ENCODE measurements around the gene SIK2. TPM values are rescaled to one million over a fixed set of nuclear protein-coding genes. Genes with fewer than 3 reads are reported as not detected.

The SIK2 gene
- total RNA-seq, 1 experiment from 2014 or later: 13.0 TPM

DNA sequence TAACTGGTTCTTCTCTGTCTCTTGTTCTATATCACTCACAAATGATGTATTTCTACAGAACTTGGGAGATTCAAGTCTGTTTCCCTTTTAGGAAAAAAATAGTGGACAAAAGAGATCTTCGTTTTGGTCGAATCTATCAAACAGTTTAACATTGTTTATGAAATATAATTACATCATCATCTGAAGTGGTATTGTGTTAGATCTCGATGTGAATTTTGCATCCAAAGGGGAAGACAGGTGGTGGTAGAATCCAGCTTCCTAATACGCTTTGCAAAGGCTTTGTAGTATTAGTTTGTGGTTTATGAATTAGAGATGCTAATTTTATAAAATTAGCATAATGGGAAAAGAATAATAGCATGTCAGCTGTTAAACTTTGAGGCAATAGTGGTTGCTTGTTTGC is 3.4 kb downstream of the SIK2 start:
- no peak for ATAC-seq
- no peaks in the 10 kb centered on the region for H3K36me3 ChIP-seq (ENCODE audit: control insufficient read depth in 1 of 2, insufficient read depth in 2 of 2, low read length in 2 of 2)
- no peak overlapping the region for H2AFZ ChIP-seq (ENCODE audit: low read depth, low read length, poor library complexity, severe bottlenecking)
- no peaks in the 10 kb centered on the region for H3K9me3 ChIP-seq (ENCODE audit: control insufficient read depth in 1 of 2, insufficient read depth in 1 of 2, low read depth in 1 of 2, low read length in 2 of 2)
- CTCF ChIA-PET: no interaction called here
- TF ChIP-seq CEBPB (IDR thresholded peaks at IDR 0.05; ENCODE audit: low read depth) (no peak), ZFX (IDR thresholded peaks at IDR 0.05) (no peak), SIN3A (IDR thresholded peaks at IDR 0.05; ENCODE audit: low read depth) (no peak), CBX3 (IDR thresholded peaks at IDR 0.05; ENCODE audit: low read depth) (no peak)
- TF ChIP-seq, protein P1, sequence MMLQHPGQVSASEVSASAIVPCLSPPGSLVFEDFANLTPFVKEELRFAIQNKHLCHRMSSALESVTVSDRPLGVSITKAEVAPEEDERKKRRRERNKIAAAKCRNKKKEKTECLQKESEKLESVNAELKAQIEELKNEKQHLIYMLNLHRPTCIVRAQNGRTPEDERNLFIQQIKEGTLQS (IDR thresholded peaks at IDR 0.05): no peak
- no peak overlapping the region for H3K27ac ChIP-seq (ENCODE audit: low read depth, low read length)
- BruUV-seq (replicated peaks): no TSS peak
- intact Hi-C loops (cut with micrococcal nuclease): no loop called here
- H4K20me1 ChIP-seq (ENCODE audit: insufficient read depth): peaks cover 6% of the 10 kb centered on the region; the same call in 1 of the 2 replicates
- RAD21 ChIA-PET (ENCODE audit: low non-redundant PET in 1 of 2, low total read pairs in 2 of 2, uncharacterized antibody in 2 of 2, unreplicated experiment in 2 of 2): no interaction called here
- H3K9me2 ChIP-seq (ENCODE audit: insufficient read depth): no peaks in the 10 kb centered on the region
- peaks cover 71% of the 10 kb centered on the region for H3K79me2 ChIP-seq (ENCODE audit: insufficient read depth, low read length)
- H3K4me2 ChIP-seq (ENCODE audit: low read length): no peak overlapping the region
- H3K9ac ChIP-seq (ENCODE audit: low read length): no peak overlapping the region
- no peak for DNase-seq (ENCODE audit: low read depth, low spot score)
- POLR2A ChIA-PET: no interaction called here
- H3K4me1 ChIP-seq (ENCODE audit: control insufficient read depth in 1 of 2, insufficient read depth in 2 of 2, low read length in 2 of 2): peaks cover 9 to 27% of the 10 kb centered on the region in 2 experiments; a peak in 3 of 4 replicates
- H3K4me3 ChIP-seq (replicated peaks in 1 of 2; ENCODE audit: low read depth in 1 of 2, low read length in 2 of 2): no peak overlapping the region
- H3K27me3 ChIP-seq (ENCODE audit: insufficient read depth, low read length): no peaks in the 10 kb centered on the region

DNA sequence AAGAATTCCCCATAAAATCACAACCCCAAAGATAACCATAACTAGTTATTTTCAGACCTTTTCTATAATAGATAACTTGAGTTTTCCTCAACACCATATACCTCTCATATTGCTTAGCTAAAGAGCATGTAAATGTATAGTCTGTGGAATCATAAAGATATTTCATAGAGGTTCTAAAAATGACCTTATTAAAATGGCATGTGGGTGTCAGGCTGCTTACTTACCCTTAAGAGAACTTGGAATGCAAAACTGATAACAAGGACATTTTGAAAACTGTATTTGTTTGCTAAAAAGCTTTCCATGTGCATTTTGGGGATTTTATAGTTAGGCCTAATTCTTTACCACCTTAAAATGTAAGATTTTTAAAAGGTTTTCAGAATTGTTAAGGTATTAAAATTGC is 4.7 kb downstream of the SIK2 start:
- DNase-seq (ENCODE audit: low read depth, low spot score) (no peak), ATAC-seq (no peak)
- intact Hi-C loops (cut with micrococcal nuclease): no loop called here
- H3K4me3 ChIP-seq (replicated peaks in 1 of 2; ENCODE audit: low read depth in 1 of 2, low read length in 2 of 2): no peak overlapping the region
- H3K9me3 ChIP-seq (ENCODE audit: control insufficient read depth in 1 of 2, insufficient read depth in 1 of 2, low read depth in 1 of 2, low read length in 2 of 2): no peaks in the 10 kb centered on the region
- POLR2A ChIA-PET: no interaction called here
- no peak overlapping the region for H2AFZ ChIP-seq (ENCODE audit: low read depth, low read length, poor library complexity, severe bottlenecking)
- H3K4me2 ChIP-seq (ENCODE audit: low read length): no peak overlapping the region
- peaks cover 7 to 18% of the 10 kb centered on the region in 2 experiments; a peak in 3 of 4 replicates for H3K4me1 ChIP-seq (ENCODE audit: control insufficient read depth in 1 of 2, insufficient read depth in 2 of 2, low read length in 2 of 2)
- H3K79me2 ChIP-seq (ENCODE audit: insufficient read depth, low read length): peaks cover 71% of the 10 kb centered on the region
- BruUV-seq (replicated peaks): no TSS peak
- no peak overlapping the region for H3K9ac ChIP-seq (ENCODE audit: low read length)
- H4K20me1 ChIP-seq (ENCODE audit: insufficient read depth): peaks cover 6% of the 10 kb centered on the region; the same call in 1 of the 2 replicates
- H3K27me3 ChIP-seq (ENCODE audit: insufficient read depth, low read length): no peaks in the 10 kb centered on the region
- H3K27ac ChIP-seq (ENCODE audit: low read depth, low read length): no peak overlapping the region
- no peaks in the 10 kb centered on the region for H3K36me3 ChIP-seq (ENCODE audit: control insufficient read depth in 1 of 2, insufficient read depth in 2 of 2, low read length in 2 of 2)
- H3K9me2 ChIP-seq (ENCODE audit: insufficient read depth): no peaks in the 10 kb centered on the region
- RAD21 ChIA-PET (ENCODE audit: low non-redundant PET in 1 of 2, low total read pairs in 2 of 2, uncharacterized antibody in 2 of 2, unreplicated experiment in 2 of 2): no interaction called here
- CTCF ChIA-PET: no interaction called here
- TF ChIP-seq, protein P2, sequence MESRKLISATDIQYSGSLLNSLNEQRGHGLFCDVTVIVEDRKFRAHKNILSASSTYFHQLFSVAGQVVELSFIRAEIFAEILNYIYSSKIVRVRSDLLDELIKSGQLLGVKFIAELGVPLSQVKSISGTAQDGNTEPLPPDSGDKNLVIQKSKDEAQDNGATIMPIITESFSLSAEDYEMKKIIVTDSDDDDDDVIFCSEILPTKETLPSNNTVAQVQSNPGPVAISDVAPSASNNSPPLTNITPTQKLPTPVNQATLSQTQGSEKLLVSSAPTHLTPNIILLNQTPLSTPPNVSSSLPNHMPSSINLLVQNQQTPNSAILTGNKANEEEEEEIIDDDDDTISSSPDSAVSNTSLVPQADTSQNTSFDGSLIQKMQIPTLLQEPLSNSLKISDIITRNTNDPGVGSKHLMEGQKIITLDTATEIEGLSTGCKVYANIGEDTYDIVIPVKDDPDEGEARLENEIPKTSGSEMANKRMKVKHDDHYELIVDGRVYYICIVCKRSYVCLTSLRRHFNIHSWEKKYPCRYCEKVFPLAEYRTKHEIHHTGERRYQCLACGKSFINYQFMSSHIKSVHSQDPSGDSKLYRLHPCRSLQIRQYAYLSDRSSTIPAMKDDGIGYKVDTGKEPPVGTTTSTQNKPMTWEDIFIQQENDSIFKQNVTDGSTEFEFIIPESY (IDR thresholded peaks at IDR 0.05; ENCODE audit: extremely low read depth, insufficient replicate concordance, low read length): no peak
- TF ChIP-seq, protein P3, sequence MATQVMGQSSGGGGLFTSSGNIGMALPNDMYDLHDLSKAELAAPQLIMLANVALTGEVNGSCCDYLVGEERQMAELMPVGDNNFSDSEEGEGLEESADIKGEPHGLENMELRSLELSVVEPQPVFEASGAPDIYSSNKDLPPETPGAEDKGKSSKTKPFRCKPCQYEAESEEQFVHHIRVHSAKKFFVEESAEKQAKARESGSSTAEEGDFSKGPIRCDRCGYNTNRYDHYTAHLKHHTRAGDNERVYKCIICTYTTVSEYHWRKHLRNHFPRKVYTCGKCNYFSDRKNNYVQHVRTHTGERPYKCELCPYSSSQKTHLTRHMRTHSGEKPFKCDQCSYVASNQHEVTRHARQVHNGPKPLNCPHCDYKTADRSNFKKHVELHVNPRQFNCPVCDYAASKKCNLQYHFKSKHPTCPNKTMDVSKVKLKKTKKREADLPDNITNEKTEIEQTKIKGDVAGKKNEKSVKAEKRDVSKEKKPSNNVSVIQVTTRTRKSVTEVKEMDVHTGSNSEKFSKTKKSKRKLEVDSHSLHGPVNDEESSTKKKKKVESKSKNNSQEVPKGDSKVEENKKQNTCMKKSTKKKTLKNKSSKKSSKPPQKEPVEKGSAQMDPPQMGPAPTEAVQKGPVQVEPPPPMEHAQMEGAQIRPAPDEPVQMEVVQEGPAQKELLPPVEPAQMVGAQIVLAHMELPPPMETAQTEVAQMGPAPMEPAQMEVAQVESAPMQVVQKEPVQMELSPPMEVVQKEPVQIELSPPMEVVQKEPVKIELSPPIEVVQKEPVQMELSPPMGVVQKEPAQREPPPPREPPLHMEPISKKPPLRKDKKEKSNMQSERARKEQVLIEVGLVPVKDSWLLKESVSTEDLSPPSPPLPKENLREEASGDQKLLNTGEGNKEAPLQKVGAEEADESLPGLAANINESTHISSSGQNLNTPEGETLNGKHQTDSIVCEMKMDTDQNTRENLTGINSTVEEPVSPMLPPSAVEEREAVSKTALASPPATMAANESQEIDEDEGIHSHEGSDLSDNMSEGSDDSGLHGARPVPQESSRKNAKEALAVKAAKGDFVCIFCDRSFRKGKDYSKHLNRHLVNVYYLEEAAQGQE (IDR thresholded peaks at IDR 0.05; ENCODE audit: low read depth): no peak
- no peak for TF ChIP-seq EZH2 (IDR thresholded peaks at IDR 0.05)
- TF ChIP-seq ZNF274 (IDR thresholded peaks at IDR 0.05; ENCODE audit: low read depth, low read length): no peak
- TF ChIP-seq YY1 (IDR thresholded peaks at IDR 0.05; ENCODE audit: extremely low read depth, insufficient replicate concordance, low read depth, low read length): no peak
- no peak for TF ChIP-seq JUND (IDR thresholded peaks at IDR 0.05)
- TF ChIP-seq FOSL1 (IDR thresholded peaks at IDR 0.05; ENCODE audit: low read depth): no peak
- TF ChIP-seq CBX3 (IDR thresholded peaks at IDR 0.05; ENCODE audit: low read depth): no peak
- no peak for TF ChIP-seq POLR2AphosphoS5 (IDR thresholded peaks at IDR 0.05; ENCODE audit: low read depth, low read length)
- TF ChIP-seq SP1 (IDR thresholded peaks at IDR 0.05; ENCODE audit: low read depth): no peak
- TF ChIP-seq, protein P4, sequence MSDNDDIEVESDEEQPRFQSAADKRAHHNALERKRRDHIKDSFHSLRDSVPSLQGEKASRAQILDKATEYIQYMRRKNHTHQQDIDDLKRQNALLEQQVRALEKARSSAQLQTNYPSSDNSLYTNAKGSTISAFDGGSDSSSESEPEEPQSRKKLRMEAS (IDR thresholded peaks at IDR 0.05): no peak

All from HCT116 (cell line).